H4 (cell line): ENCODE measurements around the gene CTBP1. TPM values are rescaled to one million over a fixed set of nuclear protein-coding genes. Genes with fewer than 3 reads are reported as not detected.

Experiments used
- DNase-seq: peaks from one replicate; pipeline ENCODE4 v3.0.0-alpha.2; 2015; ENCODE audit warnings: low spot score
- total RNA-seq: library from RNA; depleted of rRNA; stranded (reverse); fragments of >200 nt; shearing (Covaris generic); gene quantifications from 2 replicates; pipeline ENCODE4 v1.2.3, GENCODE V29; 2014

CTBP1 gene
- total RNA-seq, 1 experiment from 2014 or later = 106 TPM

GRCh38 chr4:1196421-1197183, 52.3 kb downstream of the CTBP1 start:
- no peak for DNase-seq

- no peak for DNase-seq
Observed at GRCh38 chr4:1195891-1196401, 53.0 kb downstream of the CTBP1 start.

- DNase-seq = no peak
Observed at GRCh38 chr4:1195109-1195671, 53.7 kb downstream of the CTBP1 start.

GRCh38 chr4:1194010-1194900, 54.7 kb downstream of the CTBP1 start:
- no peak for DNase-seq

GRCh38 chr4:1193206-1194009, 55.5 kb downstream of the CTBP1 start:
- DNase-seq = no peak

DNA sequence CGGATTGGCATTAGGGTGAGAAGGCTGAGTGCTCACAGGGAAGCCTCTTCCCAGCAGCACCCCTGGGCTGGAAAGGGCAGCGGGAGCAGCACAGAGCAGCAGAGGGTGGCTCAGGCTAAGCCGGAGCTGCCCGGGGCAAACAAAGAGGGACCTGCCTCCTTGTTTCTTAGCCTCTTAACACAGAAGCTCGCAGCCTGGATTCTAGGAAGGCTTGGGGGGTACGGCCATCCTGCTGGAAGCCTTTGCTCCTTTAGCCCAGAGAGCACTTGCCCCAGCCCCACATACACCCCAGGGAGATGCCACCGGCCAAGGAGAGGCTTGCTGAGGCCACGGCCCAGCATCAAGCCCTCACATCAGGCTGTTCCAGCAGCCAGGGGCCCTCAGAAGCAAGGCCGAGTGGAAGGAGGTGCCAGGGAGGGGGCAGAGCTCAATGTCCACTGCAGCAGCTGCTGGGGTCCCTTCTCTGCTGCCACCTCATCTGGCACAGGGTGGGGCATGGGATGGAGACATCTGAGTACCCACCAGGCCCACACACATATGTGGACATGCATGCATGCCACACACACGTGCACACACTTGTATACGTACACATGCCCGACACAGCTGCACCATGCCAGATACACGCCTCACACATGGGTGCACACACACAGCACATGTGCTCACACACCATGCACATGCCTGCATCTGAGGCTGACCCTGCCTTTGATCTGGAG, 56.3 kb downstream of the CTBP1 start:
- DNase-seq = peak; percentile 50

DNA sequence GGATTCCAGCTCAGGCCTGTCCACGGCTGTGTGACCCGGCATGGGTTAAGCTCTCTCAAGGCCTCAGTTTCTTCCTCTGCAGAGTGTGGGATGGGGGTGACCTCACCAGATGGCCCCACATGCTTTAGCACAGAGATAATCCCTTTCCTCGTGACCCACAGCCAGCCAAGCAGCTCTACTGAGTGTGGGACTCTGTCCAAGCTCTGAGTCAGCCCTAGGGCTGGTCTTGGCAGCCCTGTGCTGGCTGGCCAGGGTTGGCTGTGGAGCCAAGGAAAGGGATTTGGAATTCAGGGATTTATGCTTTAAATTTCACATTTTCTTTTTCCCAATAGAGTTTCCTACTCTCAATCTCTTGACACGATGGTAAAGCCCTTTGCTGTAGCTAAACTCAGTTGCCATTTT, 56.8 kb downstream of the CTBP1 start:
- peak; percentile 95 for DNase-seq

- no peak for DNase-seq
Observed at GRCh38 chr4:1191621-1192020, 57.3 kb downstream of the CTBP1 start.

GRCh38 chr4:1187182-1187581, 61.7 kb downstream of the CTBP1 start:
- no peak for DNase-seq

DNA sequence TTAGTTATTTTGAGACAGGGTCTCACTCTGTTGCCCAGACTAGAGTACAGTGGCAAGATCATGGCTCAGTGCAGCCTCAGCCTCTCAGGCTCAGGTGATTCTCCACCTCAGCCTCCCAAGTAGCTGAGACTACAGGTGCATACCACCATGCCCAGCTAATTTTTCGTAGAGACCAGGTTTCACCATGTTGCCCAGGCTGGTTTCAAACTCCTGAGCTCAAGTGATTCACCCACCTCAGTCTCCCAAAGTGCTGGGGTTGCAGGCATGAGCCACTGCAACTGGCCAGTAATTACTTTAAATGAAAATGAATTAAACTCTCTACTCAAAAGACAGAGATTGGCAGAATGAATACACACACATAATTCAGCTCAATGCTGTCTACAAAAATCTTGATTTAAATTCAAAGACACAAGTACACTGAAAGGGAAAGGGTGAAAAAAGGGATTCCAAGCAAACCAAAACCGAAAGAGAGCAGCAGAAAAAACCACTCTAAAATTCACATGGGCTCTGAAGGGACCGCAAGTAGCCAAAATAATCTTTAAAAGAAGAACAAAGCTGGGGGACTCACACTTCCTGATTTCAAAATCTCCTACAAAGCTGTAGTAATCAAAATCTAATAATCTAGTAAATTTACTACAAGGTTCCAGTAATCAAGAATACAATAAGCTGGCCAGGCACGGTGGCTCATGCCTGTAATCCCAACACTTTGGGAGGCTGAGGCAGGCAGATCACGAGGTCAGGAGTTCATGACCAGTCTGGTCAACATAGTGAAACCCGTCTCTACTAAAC, 64.8 kb downstream of the CTBP1 start:
- no peak for DNase-seq

GRCh38 chr4:1182313-1182712, 66.6 kb downstream of the CTBP1 start:
- no peak for DNase-seq

DNA sequence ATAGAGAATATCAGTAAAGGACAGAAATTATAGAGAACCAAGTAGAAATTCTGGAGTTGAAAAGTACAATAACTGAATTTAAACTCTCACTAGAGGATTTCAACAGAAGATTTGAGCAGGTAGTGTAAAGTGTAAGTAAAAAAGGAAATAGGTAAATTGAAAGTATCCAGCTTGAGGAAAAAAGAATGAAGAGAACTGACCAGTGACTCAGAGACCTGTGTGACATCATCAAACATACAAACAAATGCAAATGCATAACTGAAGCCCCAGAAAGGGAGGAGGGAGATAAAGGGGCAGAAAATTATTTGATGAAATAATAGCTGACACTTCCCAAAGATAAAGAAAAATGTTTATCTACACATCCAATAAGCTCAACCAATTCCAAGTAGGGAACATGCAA, 68.3 kb downstream of the CTBP1 start:
- DNase-seq = no peak

DNA sequence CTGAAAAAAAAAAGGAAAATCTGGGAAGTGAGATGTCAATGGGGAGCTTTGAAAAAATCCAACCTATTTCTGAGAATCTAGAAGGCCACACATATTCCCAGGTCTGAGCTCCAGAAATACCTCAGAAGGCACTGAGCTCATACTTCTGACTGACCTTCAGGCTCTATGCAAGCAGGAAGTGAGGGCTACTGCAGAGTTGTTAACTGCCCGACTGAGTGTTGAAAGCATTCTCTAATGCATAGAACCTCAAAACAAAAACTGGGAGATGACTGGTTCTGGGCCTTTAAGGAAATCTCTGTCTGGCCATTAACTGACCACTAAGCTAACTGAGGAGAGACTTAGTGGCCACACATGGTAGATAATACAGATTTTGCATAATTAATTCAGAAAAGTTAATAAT, 69.0 kb downstream of the CTBP1 start:
- no peak for DNase-seq

GRCh38 chr4:1179089-1179441, 69.9 kb downstream of the CTBP1 start:
- DNase-seq = no peak

DNA sequence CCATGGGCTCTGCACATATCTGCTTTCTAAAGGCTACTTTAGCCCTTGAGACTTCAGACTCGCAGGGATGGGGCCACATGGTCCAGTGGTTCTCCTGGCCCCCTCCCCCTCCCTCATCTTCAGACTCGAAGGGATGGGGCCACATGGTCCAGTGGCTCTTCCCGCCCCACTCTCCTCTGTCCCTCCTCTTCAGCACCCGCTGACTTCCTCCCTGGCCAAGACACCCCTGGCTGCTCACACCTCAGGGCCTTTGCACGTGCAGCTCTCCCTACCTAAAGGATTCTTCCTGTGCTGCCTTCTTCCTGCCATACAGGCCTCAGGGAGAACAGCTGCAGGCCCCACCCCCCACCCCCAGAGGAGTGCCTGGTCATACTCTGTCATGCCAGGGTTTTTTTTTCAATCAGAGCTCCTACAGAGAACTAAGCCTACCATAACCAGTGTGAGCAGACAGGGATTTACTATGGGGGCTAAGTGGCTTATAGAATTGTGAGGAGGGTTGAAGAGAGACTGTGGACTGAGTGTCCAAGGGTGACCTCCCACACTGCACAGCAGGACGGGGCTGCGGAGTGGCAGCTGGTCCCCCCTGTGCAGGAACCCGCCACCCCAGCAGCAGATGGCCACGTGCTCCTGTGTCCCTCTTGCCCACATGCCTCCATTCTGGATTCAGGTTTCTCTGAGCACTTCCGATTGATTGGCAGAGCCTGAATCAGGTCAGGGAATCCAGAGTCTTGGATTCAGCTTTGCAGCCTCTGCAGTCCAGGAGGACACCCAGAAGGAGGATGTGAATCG, 70.4 kb downstream of the CTBP1 start:
- DNase-seq = no peak

DNA sequence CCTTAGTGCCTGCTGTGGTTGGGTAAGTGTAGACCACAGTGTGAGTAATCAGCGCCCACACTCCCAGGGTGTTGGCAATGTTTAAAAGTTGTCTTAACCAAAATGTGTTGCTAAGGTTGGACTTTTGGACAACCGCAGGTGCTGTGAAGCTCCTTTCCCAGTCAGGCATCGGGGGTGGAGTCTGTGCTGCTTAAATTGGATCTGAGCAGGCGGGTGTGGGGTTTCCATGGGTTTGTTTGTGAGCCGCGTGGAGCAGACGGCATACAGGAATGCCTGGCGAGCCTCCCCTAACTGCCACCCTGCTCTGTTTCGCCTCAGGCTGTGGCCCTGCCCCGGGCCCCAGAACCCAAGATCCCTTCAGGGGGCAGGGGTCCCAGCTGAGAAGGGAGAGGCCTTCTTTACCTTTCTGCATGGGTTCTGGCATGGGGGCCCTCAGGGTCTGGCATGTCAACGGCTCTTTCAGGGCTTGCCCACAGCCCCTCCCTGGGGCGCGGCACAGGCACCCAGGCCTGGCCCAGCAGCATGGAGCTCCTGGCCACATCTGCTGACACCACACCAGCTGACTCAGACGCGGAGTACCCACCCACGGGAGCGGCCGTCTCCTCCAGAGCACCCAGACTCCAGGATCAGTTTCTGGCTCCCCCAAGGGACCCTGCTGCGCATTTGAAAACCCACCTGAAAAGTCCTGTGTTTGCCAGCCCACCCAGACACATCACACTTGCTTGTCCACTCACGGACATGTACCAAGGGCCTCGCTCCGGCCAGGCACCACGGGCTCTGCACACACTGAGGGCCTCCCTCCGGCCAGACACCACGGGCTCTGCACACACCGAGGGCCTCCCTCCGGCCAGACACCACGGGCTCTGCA, 71.4 kb downstream of the CTBP1 start:
- peak; percentile 87 for DNase-seq

GRCh38 chr4:1176398-1177273, 72.3 kb downstream of the CTBP1 start:
- no peak for DNase-seq
